Measurements from ENCODE around the gene MGAT5B.

MGAT5B gene

GRCh38 chr17:76983075-76983775 lies 115.0 kb downstream of the MGAT5B start:
- DNase-seq = no peak

- DNase-seq = no peak
Observed at GRCh38 chr17:76986365-76986764, 118.2 kb downstream of the MGAT5B start.

- DNase-seq = no peak
Observed at GRCh38 chr17:76987486-76988093, 119.4 kb downstream of the MGAT5B start.

GRCh38 chr17:76988796-76989195 lies 120.6 kb downstream of the MGAT5B start:
- no peak for DNase-seq

- no peak for DNase-seq
Observed at GRCh38 chr17:76989519-76989918, 121.3 kb downstream of the MGAT5B start.

- no peak for DNase-seq
Observed at GRCh38 chr17:76992891-76993290, 124.7 kb downstream of the MGAT5B start.

- DNase-seq = no peak
Observed at GRCh38 chr17:76993651-76994050, 125.4 kb downstream of the MGAT5B start.

- no peak for DNase-seq
Observed at GRCh38 chr17:76994237-76994637, 126.0 kb downstream of the MGAT5B start.

- DNase-seq = no peak
Observed at GRCh38 chr17:76995387-76996105, 127.3 kb downstream of the MGAT5B start.

GRCh38 chr17:76996741-76997694 lies 128.8 kb downstream of the MGAT5B start:
- DNase-seq = no peak

GRCh38 chr17:76997981-76998531 lies 129.9 kb downstream of the MGAT5B start:
- no peak for DNase-seq

- no peak for DNase-seq
Observed at GRCh38 chr17:76998839-76999238, 130.6 kb downstream of the MGAT5B start.
